Measurements from ENCODE around the gene CCDC85A.
"Not testable (repeated sequence)": the region's sequence is repeated elsewhere in the genome, so short reads cannot be mapped to it uniquely, and the experiment has no call there.

CCDC85A gene

GRCh38 chr2:56183643-56184499 lies at the start of gene CCDC85A:
Gene CCDC85A (plus strand): TSS chr2:56183990. CDS start chr2:56184625, 635 bp downstream.
- DNase-seq, result peak; percentile 60

- no peak for DNase-seq
Observed at GRCh38 chr2:56134861-56135260, 48.9 kb upstream of the CCDC85A start.

- DNase-seq, result not testable (repeated sequence)
Observed at GRCh38 chr2:56142497-56143061, 41.2 kb upstream of the CCDC85A start.

GRCh38 chr2:56147907-56148306 lies 35.9 kb upstream of the CCDC85A start:
- DNase-seq, result no peak

GRCh38 chr2:56148825-56149224 lies 35.0 kb upstream of the CCDC85A start:
- DNase-seq, result no peak

DNA sequence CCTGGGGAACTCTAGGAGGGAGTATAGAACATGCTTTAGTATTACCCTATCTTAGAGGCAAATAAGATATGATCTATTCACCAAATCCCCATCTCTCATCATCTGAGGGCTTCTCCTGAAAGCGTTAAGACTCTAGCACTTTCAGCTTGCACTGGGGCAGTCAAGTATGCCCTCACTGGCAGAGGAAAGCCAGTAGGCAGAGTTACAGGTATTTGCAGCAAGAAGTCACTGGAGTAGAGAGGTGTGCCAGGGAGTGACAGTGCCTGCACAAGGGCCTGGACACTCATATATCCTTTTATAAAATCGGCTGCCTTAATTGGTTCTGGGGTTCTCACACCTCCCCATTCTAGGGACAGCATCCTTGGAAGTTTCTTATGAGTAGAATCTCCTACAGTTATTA lies 31.9 kb upstream of the CCDC85A start:
- DNase-seq, result no peak

DNA sequence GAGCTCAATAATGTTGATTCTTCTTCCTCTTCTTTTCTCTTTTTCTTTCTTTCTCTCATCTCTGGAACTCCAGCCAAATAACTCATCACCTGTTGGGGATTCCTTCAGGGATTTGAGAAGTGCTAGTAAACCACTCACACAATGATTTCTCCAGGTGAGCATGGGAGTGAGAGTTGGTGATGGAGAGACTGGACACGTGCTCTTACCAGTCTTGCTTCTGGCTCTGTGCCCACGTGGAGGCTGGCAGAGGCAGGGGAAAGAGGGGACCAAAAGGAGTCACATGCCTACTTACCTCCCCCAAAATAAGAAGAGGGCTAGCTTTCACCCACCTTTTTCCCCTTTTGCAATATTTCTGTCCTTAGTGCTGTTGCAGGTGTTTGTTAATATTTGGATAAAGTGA lies 28.6 kb upstream of the CCDC85A start:
- no peak for DNase-seq

DNA sequence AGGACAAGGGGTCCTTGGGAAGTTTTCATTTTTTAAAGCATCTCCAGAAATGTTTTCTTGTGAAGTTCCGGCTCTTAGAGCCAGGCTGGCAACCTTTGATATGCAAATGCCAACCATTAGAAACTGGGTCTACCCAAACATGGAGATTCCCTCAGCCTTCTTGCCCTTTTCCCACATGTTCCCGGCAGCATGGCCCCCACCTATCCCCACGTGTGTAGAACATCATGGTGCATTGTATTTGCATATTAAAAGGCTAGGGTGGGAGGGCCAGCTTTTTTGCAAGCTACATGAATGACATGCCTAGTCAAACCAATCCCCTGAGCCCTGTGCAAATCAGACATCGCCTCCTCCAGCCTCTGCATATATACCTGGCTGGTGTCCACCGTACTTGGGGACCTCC lies 23.9 kb upstream of the CCDC85A start:
- not testable (repeated sequence) for DNase-seq

DNA sequence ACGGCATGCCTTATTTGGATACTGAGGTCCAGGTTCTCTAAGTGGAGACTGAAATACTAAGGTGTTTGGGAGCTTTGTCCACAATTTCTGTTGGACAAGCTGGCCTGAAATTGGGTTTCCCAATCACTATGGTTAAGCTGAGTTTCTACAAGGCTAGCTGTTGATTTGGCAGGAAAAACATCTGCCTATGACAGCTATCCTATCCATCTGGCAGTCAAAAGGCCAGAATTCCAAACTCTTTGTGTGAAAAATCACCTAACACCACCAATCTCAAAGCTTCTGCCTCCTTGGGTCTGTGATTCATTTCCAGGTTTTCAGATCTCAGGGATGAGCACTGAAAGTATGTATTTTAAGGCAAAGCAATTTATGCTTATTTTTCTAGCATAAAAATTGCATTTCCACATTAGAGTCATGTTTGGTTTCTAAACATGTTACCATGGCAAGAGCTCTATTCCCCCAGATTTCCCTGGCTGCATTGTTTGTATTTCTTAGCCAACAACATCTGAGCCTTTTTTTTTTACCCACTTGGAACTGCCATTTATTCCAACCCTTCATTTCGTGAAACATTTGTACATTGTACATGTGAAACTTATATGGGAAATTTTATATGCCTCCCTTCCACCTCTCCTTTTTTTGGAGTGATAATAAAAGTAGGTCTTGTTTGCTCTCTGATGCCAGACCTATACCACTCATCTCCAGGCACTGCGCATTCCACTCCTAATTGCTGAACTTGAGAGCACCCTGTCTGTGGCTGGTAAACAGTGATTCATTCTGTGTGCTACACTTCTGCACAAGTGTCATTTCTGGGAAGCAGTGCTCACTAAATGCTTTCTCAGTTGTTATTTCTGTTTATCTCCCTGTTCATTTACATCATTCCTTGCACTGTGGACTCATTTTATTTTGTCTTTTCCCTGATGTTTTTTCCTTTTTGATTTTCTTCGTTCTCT lies 15.9 kb upstream of the CCDC85A start:
- DNase-seq, result no peak

GRCh38 chr2:56169521-56169920 lies 14.3 kb upstream of the CCDC85A start:
- no peak for DNase-seq

GRCh38 chr2:56170504-56170903 lies 13.3 kb upstream of the CCDC85A start:
- DNase-seq, result no peak

DNA sequence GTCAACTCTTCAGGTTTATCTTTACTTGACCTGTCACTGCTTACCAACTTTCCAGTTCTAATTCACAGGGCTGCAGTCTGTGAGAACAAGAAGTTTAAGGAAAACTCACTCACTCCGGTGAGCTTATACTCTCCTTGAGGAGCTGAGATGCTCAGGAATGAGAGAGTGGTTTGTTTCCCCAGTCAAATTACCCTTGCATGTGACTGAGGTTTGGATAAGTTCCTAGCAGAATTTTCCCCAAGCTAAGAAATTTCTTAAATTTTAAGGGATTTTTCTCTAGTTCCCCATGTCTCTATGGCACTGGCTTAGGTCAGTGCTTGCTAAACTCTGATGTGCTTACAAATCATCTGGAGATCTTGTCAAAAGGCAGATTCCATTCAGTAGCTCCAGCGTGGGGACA lies 12.8 kb upstream of the CCDC85A start:
- no peak for DNase-seq

GRCh38 chr2:56175779-56176178 lies 8.0 kb upstream of the CCDC85A start:
- no peak for DNase-seq

DNA sequence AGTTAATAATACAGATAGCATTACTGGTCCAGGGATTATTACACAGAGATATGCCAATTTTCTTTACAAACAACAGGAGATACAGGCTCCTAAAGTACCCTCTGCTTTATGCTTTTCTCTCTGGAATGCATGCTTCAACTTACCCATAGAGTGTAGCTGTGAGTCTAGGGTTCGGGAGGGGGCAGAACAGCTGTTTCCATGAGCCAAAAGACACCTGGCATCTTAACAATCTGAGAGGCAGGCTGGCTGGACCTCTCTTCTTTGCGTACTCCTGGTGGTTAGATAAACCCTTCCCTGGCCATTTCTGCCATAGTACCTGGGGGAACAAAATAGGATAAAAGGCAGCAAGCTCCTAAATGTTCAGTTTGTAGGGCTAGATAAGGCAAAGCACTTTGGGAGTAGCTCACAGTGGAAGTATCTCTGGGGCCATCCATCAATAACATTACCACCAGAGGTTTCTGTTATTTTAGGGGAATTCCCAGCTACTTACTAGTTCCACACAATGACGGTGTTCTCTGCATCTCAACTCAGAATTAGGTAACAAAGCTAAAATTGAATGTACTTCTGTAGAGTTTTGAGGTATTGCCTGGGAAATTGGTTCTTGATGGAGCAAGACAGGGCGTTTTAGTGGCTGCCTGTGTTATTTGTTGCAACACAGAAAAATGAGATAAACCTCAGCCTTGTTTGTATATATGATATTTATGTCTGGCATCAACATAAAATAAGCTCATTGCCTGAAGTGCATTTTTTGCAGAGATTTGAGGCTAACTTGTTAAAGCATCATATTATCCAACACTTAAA lies 6.2 kb upstream of the CCDC85A start:
- no peak for DNase-seq

DNA sequence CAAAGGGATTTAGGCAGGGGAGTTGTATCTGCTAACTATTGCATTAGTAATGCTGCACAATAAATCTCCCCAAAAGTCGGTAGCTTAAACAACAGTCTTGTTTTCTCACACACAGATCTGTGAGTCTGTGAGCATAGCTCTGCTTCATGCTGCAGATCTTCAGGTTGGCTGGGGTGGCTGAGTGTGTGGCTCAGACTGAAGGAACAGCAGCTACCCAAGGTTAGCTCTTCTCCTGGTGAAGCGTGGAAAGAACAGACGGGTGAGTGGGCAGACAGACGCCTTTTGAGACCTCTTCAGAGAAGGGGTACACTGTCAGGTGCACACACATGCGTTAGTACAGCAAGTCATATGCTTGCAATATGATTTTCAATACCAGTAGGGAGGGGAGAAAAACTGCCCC lies 3.9 kb upstream of the CCDC85A start:
- no peak for DNase-seq

GRCh38 chr2:56182420-56182819 lies 1.4 kb upstream of the CCDC85A start:
- DNase-seq, result no peak

GRCh38 chr2:56184500-56185011 lies 766 bp downstream of the CCDC85A start:
- no peak for DNase-seq

DNA sequence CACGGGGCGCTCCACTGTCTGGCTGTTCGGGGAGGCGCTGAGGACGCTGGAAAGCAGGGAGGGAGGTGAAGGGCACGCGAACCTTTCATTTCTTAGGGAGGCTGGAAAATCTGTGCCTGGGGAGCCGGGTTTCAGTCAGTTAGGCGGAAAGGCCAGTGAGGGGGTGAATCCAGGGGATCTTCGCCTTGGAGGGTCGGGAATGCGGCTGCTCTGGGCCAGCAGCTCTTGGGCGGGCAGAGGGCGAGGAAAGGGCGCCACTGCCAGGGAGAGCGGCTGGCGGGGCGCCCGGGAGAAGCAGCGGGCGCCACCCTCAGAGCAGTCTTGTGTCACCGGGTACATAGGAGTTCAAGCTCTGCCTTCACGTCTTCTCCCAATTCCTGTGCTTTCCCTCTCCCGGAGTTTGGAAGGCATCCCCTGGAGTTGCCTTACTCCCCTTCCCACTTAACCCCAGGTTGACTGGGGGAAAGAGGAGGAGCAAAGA lies 1.4 kb downstream of the CCDC85A start:
- no peak for DNase-seq

GRCh38 chr2:56185582-56186046 lies 1.8 kb downstream of the CCDC85A start:
- DNase-seq, result no peak

DNA sequence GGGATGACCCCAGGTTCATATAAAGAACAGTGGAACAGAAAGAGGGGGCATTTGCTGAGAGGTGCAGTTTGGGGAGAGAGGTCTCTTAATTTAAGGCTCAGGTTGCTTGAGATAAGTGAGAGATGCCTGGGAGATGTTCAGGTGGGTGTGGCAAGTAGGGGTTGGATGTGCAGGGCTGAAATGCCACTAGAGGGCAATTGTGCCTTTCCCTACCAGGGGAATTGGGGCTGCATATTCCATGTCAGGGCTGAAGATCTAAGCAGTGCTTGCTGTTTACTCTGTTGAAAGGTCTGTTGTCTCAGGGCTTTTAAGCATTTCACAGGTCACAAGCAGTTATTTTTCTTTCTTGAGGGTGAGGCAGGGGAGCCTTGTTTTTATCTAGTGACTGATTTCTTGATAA lies 7.8 kb downstream of the CCDC85A start:
- DNase-seq, result no peak

GRCh38 chr2:56192664-56193305 lies 9.0 kb downstream of the CCDC85A start:
- DNase-seq, result no peak

- DNase-seq, result no peak
Observed at GRCh38 chr2:56195563-56195962, 11.8 kb downstream of the CCDC85A start.
